ENCODE results near the gene ITGA6.

DNA sequence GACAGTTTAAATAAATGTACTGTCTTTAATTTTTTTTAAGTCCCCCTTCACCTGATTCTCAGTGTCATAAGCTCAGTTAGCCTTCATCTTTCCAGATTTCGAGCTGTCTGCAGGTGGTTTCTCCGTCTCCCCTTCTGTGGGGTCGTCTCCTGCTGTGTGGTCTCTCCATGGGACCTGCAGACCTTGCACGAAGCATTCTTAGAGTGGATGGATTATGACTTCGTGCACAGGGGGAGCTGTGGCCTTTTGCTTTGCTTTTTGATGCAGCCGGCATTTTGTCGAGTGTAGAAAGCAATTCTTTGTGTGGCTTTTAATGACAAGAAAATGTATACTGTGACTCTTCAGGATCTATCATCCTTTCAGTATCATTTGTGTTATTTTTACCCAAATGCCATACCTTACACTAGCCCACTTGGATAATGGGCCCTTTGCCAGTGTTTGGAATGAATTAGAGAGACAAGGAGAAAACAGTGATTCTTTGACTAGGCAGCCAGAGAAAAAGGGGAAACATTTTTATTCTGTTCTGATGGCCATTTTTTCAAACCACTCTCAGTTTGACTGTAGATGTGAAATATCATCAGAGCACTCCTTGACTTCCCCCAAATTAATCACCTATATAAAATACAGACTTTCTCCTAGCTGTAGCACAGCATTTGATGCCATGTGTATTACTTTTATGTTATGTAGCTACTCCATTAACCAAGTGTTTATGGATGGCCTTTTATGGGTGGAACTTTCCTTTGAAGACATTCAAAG is 54.3 kb downstream of the ITGA6 start:
- TF ChIP-seq, protein P1, sequence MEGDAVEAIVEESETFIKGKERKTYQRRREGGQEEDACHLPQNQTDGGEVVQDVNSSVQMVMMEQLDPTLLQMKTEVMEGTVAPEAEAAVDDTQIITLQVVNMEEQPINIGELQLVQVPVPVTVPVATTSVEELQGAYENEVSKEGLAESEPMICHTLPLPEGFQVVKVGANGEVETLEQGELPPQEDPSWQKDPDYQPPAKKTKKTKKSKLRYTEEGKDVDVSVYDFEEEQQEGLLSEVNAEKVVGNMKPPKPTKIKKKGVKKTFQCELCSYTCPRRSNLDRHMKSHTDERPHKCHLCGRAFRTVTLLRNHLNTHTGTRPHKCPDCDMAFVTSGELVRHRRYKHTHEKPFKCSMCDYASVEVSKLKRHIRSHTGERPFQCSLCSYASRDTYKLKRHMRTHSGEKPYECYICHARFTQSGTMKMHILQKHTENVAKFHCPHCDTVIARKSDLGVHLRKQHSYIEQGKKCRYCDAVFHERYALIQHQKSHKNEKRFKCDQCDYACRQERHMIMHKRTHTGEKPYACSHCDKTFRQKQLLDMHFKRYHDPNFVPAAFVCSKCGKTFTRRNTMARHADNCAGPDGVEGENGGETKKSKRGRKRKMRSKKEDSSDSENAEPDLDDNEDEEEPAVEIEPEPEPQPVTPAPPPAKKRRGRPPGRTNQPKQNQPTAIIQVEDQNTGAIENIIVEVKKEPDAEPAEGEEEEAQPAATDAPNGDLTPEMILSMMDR (conservative IDR thresholded peaks at IDR 0.05; ENCODE audit: low read depth, low read length): no peak
- TF ChIP-seq EZH2 (IDR thresholded peaks at IDR 0.05; ENCODE audit: low read length, unreplicated experiment): no peak
- TF ChIP-seq EZH2phosphoT487 (IDR thresholded peaks at IDR 0.05; ENCODE audit: borderline replicate concordance, low read length): no peak
